ENCODE data around the gene HIPK3. TPM values are rescaled to one million over a fixed set of nuclear protein-coding genes. Genes with fewer than 3 reads are reported as not detected.

The HIPK3 gene
- total RNA-seq, 1 donor from 2014 or later: 83.0 TPM

- Mint-ChIP-seq H3K36me3 (ENCODE audit: low read depth) (no peaks in the 10 kb centered on the region), H3K9me3 (ENCODE audit: low read depth) (peaks cover 3% of the 10 kb centered on the region), H3K27ac (ENCODE audit: unreplicated experiment) (no peak overlapping the region), H3K27me3 (ENCODE audit: low read depth) (no peaks in the 10 kb centered on the region), H3K4me3 (ENCODE audit: unreplicated experiment) (no peak overlapping the region), H3K4me1 (ENCODE audit: low read depth) (no peaks in the 10 kb centered on the region)
- no peak for DNase-seq (ENCODE audit: low spot score)
- no peak for TF ChIP-seq CTCF (IDR thresholded peaks at IDR 0.05)
Observed at GRCh38 chr11:33387581-33387980, 130.4 kb downstream of the HIPK3 start.

GRCh38 chr11:33387996-33388395, 130.8 kb downstream of the HIPK3 start:
- Mint-ChIP-seq H3K4me1 (ENCODE audit: low read depth) (no peaks in the 10 kb centered on the region), H3K4me3 (ENCODE audit: unreplicated experiment) (no peak overlapping the region), H3K9me3 (ENCODE audit: low read depth) (peaks cover 3% of the 10 kb centered on the region), H3K27me3 (ENCODE audit: low read depth) (no peaks in the 10 kb centered on the region), H3K27ac (ENCODE audit: unreplicated experiment) (no peak overlapping the region), H3K36me3 (ENCODE audit: low read depth) (no peaks in the 10 kb centered on the region)
- TF ChIP-seq CTCF (IDR thresholded peaks at IDR 0.05): no peak
- DNase-seq (ENCODE audit: low spot score): no peak

- no peaks in the 10 kb centered on the region for H3K27me3 Mint-ChIP-seq (ENCODE audit: low read depth)
- peaks cover 3% of the 10 kb centered on the region for H3K9me3 Mint-ChIP-seq (ENCODE audit: low read depth)
- H3K4me3 Mint-ChIP-seq (ENCODE audit: unreplicated experiment): no peak overlapping the region
- no peaks in the 10 kb centered on the region for H3K36me3 Mint-ChIP-seq (ENCODE audit: low read depth)
- TF ChIP-seq CTCF (IDR thresholded peaks at IDR 0.05): no peak
- H3K27ac Mint-ChIP-seq (ENCODE audit: unreplicated experiment): no peak overlapping the region
- H3K4me1 Mint-ChIP-seq (ENCODE audit: low read depth): no peaks in the 10 kb centered on the region
- DNase-seq (ENCODE audit: low spot score): no peak
Observed at GRCh38 chr11:33388793-33389525, 131.8 kb downstream of the HIPK3 start.

- DNase-seq (ENCODE audit: low spot score): no peak
- Mint-ChIP-seq H3K4me1 (ENCODE audit: low read depth) (no peaks in the 10 kb centered on the region), H3K4me3 (ENCODE audit: unreplicated experiment) (no peak overlapping the region), H3K36me3 (ENCODE audit: low read depth) (no peaks in the 10 kb centered on the region), H3K9me3 (ENCODE audit: low read depth) (peaks cover 3% of the 10 kb centered on the region), H3K27me3 (ENCODE audit: low read depth) (no peaks in the 10 kb centered on the region), H3K27ac (ENCODE audit: unreplicated experiment) (no peak overlapping the region)
- no peak for TF ChIP-seq CTCF (IDR thresholded peaks at IDR 0.05)
Observed at GRCh38 chr11:33389635-33390034, 132.5 kb downstream of the HIPK3 start.

- DNase-seq (ENCODE audit: low spot score): no peak
- no peak for TF ChIP-seq CTCF (IDR thresholded peaks at IDR 0.05)
- no peak overlapping the region for H3K4me3 Mint-ChIP-seq (ENCODE audit: unreplicated experiment)
- H3K27ac Mint-ChIP-seq (ENCODE audit: unreplicated experiment): no peak overlapping the region
- no peaks in the 10 kb centered on the region for H3K36me3 Mint-ChIP-seq (ENCODE audit: low read depth)
- H3K4me1 Mint-ChIP-seq (ENCODE audit: low read depth): no peaks in the 10 kb centered on the region
- no peaks in the 10 kb centered on the region for H3K9me3 Mint-ChIP-seq (ENCODE audit: low read depth)
- no peaks in the 10 kb centered on the region for H3K27me3 Mint-ChIP-seq (ENCODE audit: low read depth)
Observed at GRCh38 chr11:33390944-33391892, 134.0 kb downstream of the HIPK3 start.
